OCI-LY3 (cell line): ENCODE data around the gene HDGF.

Experiments
- CTCF ChIP-seq: fragments of 200-600, 300-600 bp; sonication (generic); IDR thresholded peaks from 2 replicates; pipeline ENCODE4 v1.5.1; 2014; ENCODE audit warnings: antibody characterized with exemption, low read length, low read depth
- EZH2phosphoT487 ChIP-seq: fragments of 200-600 bp; shearing (Covaris generic); IDR thresholded peaks from 2 replicates; pipeline ENCODE4 v1.6.1; 2018; ENCODE audit warnings: antibody characterized with exemption, mixed run types, low read depth

DNA sequence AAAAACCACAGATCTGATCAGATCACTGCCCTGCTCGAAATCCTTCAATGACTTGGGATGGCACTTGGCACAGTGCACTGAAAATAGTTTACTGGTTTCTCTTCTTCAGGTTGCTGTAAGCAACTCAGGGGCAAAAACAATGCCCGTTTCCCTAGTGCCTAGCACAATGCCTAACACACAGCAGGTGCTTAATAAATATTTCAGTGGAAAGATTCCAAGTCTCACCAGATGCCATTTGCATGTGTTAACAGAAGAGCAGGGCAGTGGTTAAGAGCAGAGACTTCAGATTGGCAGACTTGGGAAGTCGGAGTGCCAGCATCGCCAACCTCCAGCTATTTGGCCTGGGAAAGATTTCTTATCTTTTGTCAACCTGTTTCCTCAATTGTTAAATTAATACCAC, 34.1 kb downstream of the HDGF start:
- TF ChIP-seq CTCF = no peak
- no peak for TF ChIP-seq EZH2phosphoT487
